Endothelial cell of umbilical vein (primary cell): ENCODE measurements around the gene RMND5A. TPM values are rescaled to one million over a fixed set of nuclear protein-coding genes. Genes with fewer than 3 reads are reported as not detected.
"Not testable (repeated sequence)": the region's sequence is repeated elsewhere in the genome, so short reads cannot be mapped to it uniquely, and the experiment has no call there.

ENCODE experiments used
- BruUV-seq: library from RNA; stranded (reverse); fragments of 400-500 nt; replicated peaks from 2 replicates; lab custom pipeline; 2021; lab: Mats Ljungman, UMichigan
- CTCF ChIA-PET: fragments of 300-600, 350-600 bp; sonication (Branson Sonifier 250); formaldehyde crosslinking; loops from one replicate; lab custom pipeline; 2021; ENCODE audit warnings: antibody characterized with exemption, inconsistent platforms; lab: Charles Lee
- POLR2A ChIA-PET: fragments of 300-600, 350-600 bp; sonication (Branson Sonifier 250); formaldehyde crosslinking; loops from one replicate; lab custom pipeline; 2021; ENCODE audit warnings: antibody characterized with exemption, inconsistent platforms; lab: Charles Lee
- DNase-seq: peaks from one replicate; pipeline ENCODE4 v3.0.0-alpha.2; 2011; ENCODE audit warnings: low read depth, low spot score
- FAIRE-seq: peaks from 2 replicates; lab custom pipeline; 2011; peaks lifted over from hg19 to GRCh38; lab: Jason Lieb, UNC
- H2AFZ ChIP-seq: 2 replicates; pipeline ENCODE4 v1.6.0; 2012; ENCODE audit warnings: low read depth, low read length, control low read depth, inconsistent platforms
- H3K27ac ChIP-seq: 2 replicates; pipeline ENCODE4 v1.5.1; 2011; ENCODE audit warnings: low read depth, mild to moderate bottlenecking, control low read depth, low read length, moderate library complexity; ENCODE audit not compliant: insufficient read depth
- H3K27me3 ChIP-seq, 2 experiments: 2 replicates each; pipeline versions ENCODE4 v1.6.0 to v1.6.1; 2011; ENCODE audit warnings: low read length in 2 of 2, mixed read lengths in 1 of 2; ENCODE audit not compliant: control insufficient read depth in 2 of 2, insufficient read depth in 2 of 2
- H3K36me3 ChIP-seq, 2 experiments: 2 replicates in 1 of 2; 3 replicates in 1 of 2; pipeline ENCODE4 v1.5.1; 2011; ENCODE audit warnings: low read length in 2 of 2, mild to moderate bottlenecking in 1 of 2, moderate library complexity in 1 of 2; ENCODE audit not compliant: control insufficient read depth in 2 of 2, insufficient read depth in 2 of 2; ENCODE audit errors: extremely low read depth in 1 of 2
- H3K4me1 ChIP-seq: 3 replicates; pipeline ENCODE4 v1.5.1; 2011; ENCODE audit warnings: mild to moderate bottlenecking, low read length; ENCODE audit not compliant: control insufficient read depth, insufficient read depth; ENCODE audit errors: extremely low read depth
- H3K4me2 ChIP-seq: 2 replicates; pipeline ENCODE4 v1.6.1; 2011; ENCODE audit warnings: low read length, control low read depth, mixed read lengths; ENCODE audit not compliant: insufficient read depth
- H3K4me3 ChIP-seq, 3 experiments: fragments of 200-600 bp in 1 of 3; sonication (generic), shearing (Covaris generic) in 1 of 3; replicated peaks in 1 of 3; 2 replicates each; pipeline ENCODE4 v1.5.1; 2011 to 2016; ENCODE audit warnings: control low read depth in 3 of 3, low read length in 3 of 3, mild to moderate bottlenecking in 2 of 3, inconsistent platforms in 1 of 3, low read depth in 1 of 3, moderate library complexity in 1 of 3; ENCODE audit not compliant: insufficient read depth in 1 of 3
- H3K79me2 ChIP-seq: 2 replicates; pipeline ENCODE4 v1.6.0; 2012; ENCODE audit warnings: low read length, inconsistent platforms; ENCODE audit not compliant: control insufficient read depth, insufficient read depth
- H3K9ac ChIP-seq: replicated peaks from 2 replicates; pipeline ENCODE3; 2011; ENCODE audit warnings: low read length, control low read depth; ENCODE audit not compliant: insufficient read depth; ENCODE audit errors: extremely low read depth
- H3K9me1 ChIP-seq: replicated peaks from 3 replicates; pipeline ENCODE4 v1.6.0; 2011; ENCODE audit warnings: mild to moderate bottlenecking, low read length; ENCODE audit not compliant: control insufficient read depth, insufficient read depth; ENCODE audit errors: extremely low read depth
- H3K9me3 ChIP-seq: replicated peaks from 2 replicates; pipeline ENCODE4 v1.5.1; 2012; ENCODE audit warnings: low read length, inconsistent platforms; ENCODE audit not compliant: control insufficient read depth, insufficient read depth
- H4K20me1 ChIP-seq: replicated peaks from 2 replicates; pipeline ENCODE3; 2011; ENCODE audit warnings: mild to moderate bottlenecking, low read length; ENCODE audit not compliant: control insufficient read depth, insufficient read depth; ENCODE audit errors: extremely low read depth
- EZH2 ChIP-seq: IDR thresholded peaks from 2 replicates; pipeline ENCODE4 v1.6.1; 2012; ENCODE audit warnings: borderline replicate concordance, low read depth, mild to moderate bottlenecking, moderate library complexity, low read length, inconsistent platforms; ENCODE audit not compliant: severe bottlenecking
- JUN ChIP-seq: IDR thresholded peaks from 2 replicates; pipeline ENCODE4 v1.6.1; 2011; ENCODE audit warnings: borderline replicate concordance, low read depth; ENCODE audit not compliant: insufficient read length, insufficient read depth
- POLR2A ChIP-seq: IDR thresholded peaks from 2 replicates; pipeline ENCODE4 v1.6.1; 2012; ENCODE audit warnings: low read depth, mild to moderate bottlenecking, control low read depth, low read length
- dilution Hi-C: fragments of 300-500 bp; cut with MboI; formaldehyde crosslinking; loops from one replicate; pipeline ENCODE4 v1.15.0; 2019; ENCODE audit warnings: low sequenced_read_pairs; ENCODE audit not compliant: extremely low pct_ligation_motif_present
- intact Hi-C: fragments of 100-400 bp; cut with micrococcal nuclease; formaldehyde crosslinking; loops from one replicate; pipeline ENCODE4 v1.10.0; 2022
- polyA plus RNA-seq, 4 experiments: library from polyadenylated mRNA; depleted of rRNA in 3 of 4; stranded (reverse) in 3 of 4; unstranded in 1 of 4; fragments of >200 nt; gene quantifications; 2 replicates each; pipeline versions ENCODE4 v1.2.1 to v1.2.3, GENCODE V29; 2011 to 2012; ENCODE audit warnings: missing spikeins in 1 of 4
- total RNA-seq: library from RNA; stranded (reverse); gene quantifications from 2 replicates; pipeline ENCODE4 v1.2.3, GENCODE V29; 2021

Gene RMND5A
- total and polyA plus RNA-seq, 2 donors (not counting 3 experiments of a cell fraction or from before 2014, with no cell fraction given), result 10.8 to 21.5 TPM

DNA sequence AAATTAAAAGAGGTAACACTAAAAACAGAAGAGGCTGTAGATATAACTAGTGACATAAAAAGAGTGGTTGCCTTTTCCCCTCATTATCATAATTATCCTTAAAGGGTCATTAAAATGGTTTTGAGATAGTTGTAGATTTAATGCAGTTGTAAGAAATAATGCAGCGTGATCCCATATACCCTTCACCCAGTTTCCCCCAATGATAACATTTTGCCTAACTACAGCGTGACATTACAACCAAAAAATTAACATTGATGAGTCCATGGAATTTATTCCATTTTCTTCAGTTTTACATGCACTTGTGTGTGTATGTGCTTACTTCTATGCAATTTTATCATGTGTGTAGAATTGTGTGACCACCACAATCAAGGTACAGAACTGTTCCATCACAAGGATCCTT lies 13.2 kb upstream of the RMND5A start:
- peaks cover 11% of the 10 kb centered on the region for H3K4me1 ChIP-seq
- H3K9me3 ChIP-seq, result no peaks in the 10 kb centered on the region
- no peaks in the 10 kb centered on the region for H3K79me2 ChIP-seq
- H2AFZ ChIP-seq, result no peak overlapping the region
- no peak overlapping the region for H3K4me3 ChIP-seq
- no peaks in the 10 kb centered on the region for H4K20me1 ChIP-seq
- no peaks in the 10 kb centered on the region for H3K36me3 ChIP-seq
- TF ChIP-seq POLR2A, result no peak
- TF ChIP-seq JUN, result no peak
- TF ChIP-seq EZH2, result no peak
- no peak overlapping the region for H3K9ac ChIP-seq
- H3K27ac ChIP-seq, result no peak overlapping the region
- POLR2A ChIA-PET, result no interaction called here
- no peaks in the 10 kb centered on the region for H3K9me1 ChIP-seq
- CTCF ChIA-PET, result no interaction called here
- intact Hi-C loops (no loop called here), dilution Hi-C loops (no loop called here)
- H3K27me3 ChIP-seq, result no peaks in the 10 kb centered on the region
- FAIRE-seq (no peak), DNase-seq (no peak)
- H3K4me2 ChIP-seq, result no peak overlapping the region
- BruUV-seq, result no TSS peak

GRCh38 chr2:86708126-86708525 lies 12.0 kb upstream of the RMND5A start:
- H2AFZ ChIP-seq, H3K9me3 ChIP-seq, dilution Hi-C loops, intact Hi-C loops, H3K4me3 ChIP-seq, CTCF ChIA-PET, H3K9me1 ChIP-seq, H3K4me2 ChIP-seq, POLR2A ChIA-PET, FAIRE-seq, BruUV-seq, H3K79me2 ChIP-seq, H3K36me3 ChIP-seq, H4K20me1 ChIP-seq, H3K27ac ChIP-seq, H3K27me3 ChIP-seq, H3K9ac ChIP-seq, DNase-seq: not testable (repeated sequence)
- H3K4me1 ChIP-seq, result peaks cover 11% of the 10 kb centered on the region

DNA sequence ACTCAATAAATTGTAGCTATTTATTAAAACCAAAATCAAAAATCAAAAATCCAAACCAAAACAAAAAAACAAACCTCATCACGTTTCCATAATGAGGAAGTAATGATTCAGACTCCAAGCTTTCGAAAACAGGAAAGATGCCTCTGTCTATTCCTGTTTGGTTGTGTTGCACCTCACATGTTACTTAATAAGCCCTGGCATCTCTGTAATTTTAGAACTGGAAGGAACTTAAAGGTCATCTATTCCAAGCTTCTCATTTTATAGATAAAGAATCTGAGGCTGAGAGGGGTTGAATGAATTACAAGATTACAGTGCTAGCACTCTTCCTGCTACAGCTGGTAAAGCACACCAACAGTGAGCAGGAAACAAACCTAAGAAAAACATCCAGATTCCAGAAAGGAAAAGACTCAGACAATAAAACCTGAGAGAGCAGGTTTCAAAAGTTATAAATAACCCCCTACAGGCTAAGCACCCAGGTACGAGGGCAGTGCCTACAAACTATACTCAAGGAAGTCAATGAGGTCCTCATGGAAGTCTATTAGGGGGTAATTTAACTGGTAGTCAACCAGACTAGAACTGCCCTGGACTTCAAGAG lies 5.4 kb upstream of the RMND5A start:
- H3K36me3 ChIP-seq, BruUV-seq, H3K4me3 ChIP-seq, dilution Hi-C loops, H2AFZ ChIP-seq, H3K9me3 ChIP-seq, H3K27me3 ChIP-seq, POLR2A ChIA-PET, CTCF ChIA-PET, H4K20me1 ChIP-seq, H3K9me1 ChIP-seq, H3K9ac ChIP-seq, DNase-seq, H3K4me2 ChIP-seq, H3K4me1 ChIP-seq, H3K79me2 ChIP-seq, intact Hi-C loops, H3K27ac ChIP-seq: not testable (repeated sequence)
- peak; percentile 4 for FAIRE-seq

- H2AFZ ChIP-seq, POLR2A ChIA-PET, H3K9me1 ChIP-seq, H3K4me1 ChIP-seq, dilution Hi-C loops, H3K27me3 ChIP-seq, H4K20me1 ChIP-seq, BruUV-seq, H3K9me3 ChIP-seq, FAIRE-seq, CTCF ChIA-PET, DNase-seq, intact Hi-C loops, H3K79me2 ChIP-seq, H3K36me3 ChIP-seq, H3K9ac ChIP-seq, H3K4me2 ChIP-seq: not testable (repeated sequence)
- Histone ChIP-seq H3K27ac (peak overlapping the region; percentile 69), H3K4me3 (peak overlapping the region in 2 of 3 experiments; percentile 40 to 45)
These were observed 841 bp upstream of the RMND5A start for GRCh38 chr2:86719263-86719636.
